ENCODE results near the gene SNUPN. TPM values are rescaled to one million over a fixed set of nuclear protein-coding genes. Genes with fewer than 3 reads are reported as not detected.

The SNUPN gene
- total and polyA plus RNA-seq, 10 of the 15 experiments (the other 5 are each of a cell fraction or from before 2014, with no cell fraction given): 19.0 to 50.3 (median 32.5) TPM

GRCh38 chr15:75625542-75626347 is at the start of gene SNUPN (continued):
- peak in 1 of 2 experiments; percentile 94; a peak in 2 of 4 replicates for TF ChIP-seq ETV6 (conservative IDR thresholded peaks at IDR 0.05 in 1 of 2, IDR thresholded peaks at IDR 0.05 in 1 of 2; ENCODE audit: borderline replicate concordance in 1 of 2, low read depth in 1 of 2)
- TF ChIP-seq, protein P1, sequence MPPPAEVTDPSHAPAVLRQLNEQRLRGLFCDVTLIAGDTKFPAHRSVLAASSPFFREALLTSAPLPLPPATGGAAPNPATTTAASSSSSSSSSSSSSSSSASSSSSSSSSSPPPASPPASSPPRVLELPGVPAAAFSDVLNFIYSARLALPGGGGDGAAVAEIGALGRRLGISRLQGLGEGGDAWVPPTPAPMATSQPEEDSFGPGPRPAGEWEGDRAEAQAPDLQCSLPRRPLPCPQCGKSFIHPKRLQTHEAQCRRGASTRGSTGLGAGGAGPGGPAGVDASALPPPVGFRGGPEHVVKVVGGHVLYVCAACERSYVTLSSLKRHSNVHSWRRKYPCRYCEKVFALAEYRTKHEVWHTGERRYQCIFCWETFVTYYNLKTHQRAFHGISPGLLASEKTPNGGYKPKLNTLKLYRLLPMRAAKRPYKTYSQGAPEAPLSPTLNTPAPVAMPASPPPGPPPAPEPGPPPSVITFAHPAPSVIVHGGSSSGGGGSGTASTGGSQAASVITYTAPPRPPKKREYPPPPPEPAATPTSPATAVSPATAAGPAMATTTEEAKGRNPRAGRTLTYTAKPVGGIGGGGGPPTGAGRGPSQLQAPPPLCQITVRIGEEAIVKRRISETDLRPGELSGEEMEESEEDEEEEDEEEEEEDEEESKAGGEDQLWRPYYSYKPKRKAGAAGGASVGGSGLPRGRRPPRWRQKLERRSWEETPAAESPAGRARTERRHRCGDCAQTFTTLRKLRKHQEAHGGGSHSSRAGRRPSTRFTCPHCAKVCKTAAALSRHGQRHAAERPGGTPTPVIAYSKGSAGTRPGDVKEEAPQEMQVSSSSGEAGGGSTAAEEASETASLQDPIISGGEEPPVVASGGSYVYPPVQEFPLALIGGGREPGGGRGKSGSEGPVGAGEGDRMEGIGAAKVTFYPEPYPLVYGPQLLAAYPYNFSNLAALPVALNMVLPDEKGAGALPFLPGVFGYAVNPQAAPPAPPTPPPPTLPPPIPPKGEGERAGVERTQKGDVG (CRISPR knock-in tag; IDR thresholded peaks at IDR 0.05): no peak
- 0 out of 2 replicates have a peak, but pooled peaks have one; percentile 30 for TF ChIP-seq YY1 (IDR thresholded peaks at IDR 0.05; ENCODE audit: low read depth, low read length)
- no peak for TF ChIP-seq ZSCAN29 (IDR thresholded peaks at IDR 0.05)
- no peak for TF ChIP-seq BCL3 (IDR thresholded peaks at IDR 0.05; ENCODE audit: borderline replicate concordance, insufficient read depth, low read depth, low read length, poor library complexity, severe bottlenecking)
- no peak for TF ChIP-seq CBX5 (IDR thresholded peaks at IDR 0.05; ENCODE audit: low read depth)
- no peak for TF ChIP-seq BRCA1 (IDR thresholded peaks at IDR 0.05; ENCODE audit: low read depth, low read length)
- TF ChIP-seq, protein P2, sequence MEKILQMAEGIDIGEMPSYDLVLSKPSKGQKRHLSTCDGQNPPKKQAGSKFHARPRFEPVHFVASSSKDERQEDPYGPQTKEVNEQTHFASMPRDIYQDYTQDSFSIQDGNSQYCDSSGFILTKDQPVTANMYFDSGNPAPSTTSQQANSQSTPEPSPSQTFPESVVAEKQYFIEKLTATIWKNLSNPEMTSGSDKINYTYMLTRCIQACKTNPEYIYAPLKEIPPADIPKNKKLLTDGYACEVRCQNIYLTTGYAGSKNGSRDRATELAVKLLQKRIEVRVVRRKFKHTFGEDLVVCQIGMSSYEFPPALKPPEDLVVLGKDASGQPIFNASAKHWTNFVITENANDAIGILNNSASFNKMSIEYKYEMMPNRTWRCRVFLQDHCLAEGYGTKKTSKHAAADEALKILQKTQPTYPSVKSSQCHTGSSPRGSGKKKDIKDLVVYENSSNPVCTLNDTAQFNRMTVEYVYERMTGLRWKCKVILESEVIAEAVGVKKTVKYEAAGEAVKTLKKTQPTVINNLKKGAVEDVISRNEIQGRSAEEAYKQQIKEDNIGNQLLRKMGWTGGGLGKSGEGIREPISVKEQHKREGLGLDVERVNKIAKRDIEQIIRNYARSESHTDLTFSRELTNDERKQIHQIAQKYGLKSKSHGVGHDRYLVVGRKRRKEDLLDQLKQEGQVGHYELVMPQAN (conservative IDR thresholded peaks at IDR 0.05): peak; percentile 44; the same call in 1 of the 2 replicates
- no peak for TF ChIP-seq ZNF592 (IDR thresholded peaks at IDR 0.05)
- TF ChIP-seq EP300 (IDR thresholded peaks at IDR 0.05; ENCODE audit: borderline replicate concordance in 1 of 2, control insufficient read depth in 1 of 2, low read depth in 2 of 2, low read length in 2 of 2): 0 out of 4 replicates have a peak, but pooled peaks of 1 of the 2 experiments have one; percentile 37
- peak; percentile 90 for TF ChIP-seq ZNF217 (IDR thresholded peaks at IDR 0.05)
- TF ChIP-seq WRNIP1 (IDR thresholded peaks at IDR 0.05; ENCODE audit: borderline replicate concordance, low read depth, low read length): no peak
- peak; percentile 31 for TF ChIP-seq SMAD1 (IDR thresholded peaks at IDR 0.05; ENCODE audit: low read depth, partially characterized antibody)
- no peak for TF ChIP-seq RAD51 (IDR thresholded peaks at IDR 0.05)
- no peak for TF ChIP-seq SUZ12 (IDR thresholded peaks at IDR 0.05; ENCODE audit: unreplicated experiment)
- peak; percentile 27; the same call in 1 of the 2 replicates for TF ChIP-seq HDAC2 (IDR thresholded peaks at IDR 0.05)
- TF ChIP-seq SIX5 (IDR thresholded peaks at IDR 0.05; ENCODE audit: low read depth, low read length, severe bottlenecking): no peak
